A673 (cell line): ENCODE results near the gene NCAPG2. TPM values are rescaled to one million over a fixed set of nuclear protein-coding genes. Genes with fewer than 3 reads are reported as not detected.
A peak's percentile ranks its signal among the peaks of the same experiment; 100 is the strongest.

Experiments
- BruUV-seq: library from RNA; stranded (reverse); fragments of 400-500 nt; replicated peaks from 2 replicates; lab custom pipeline; 2021; lab: Mats Ljungman, UMichigan
- CTCF ChIA-PET: fragments of 300-600 bp; sonication (Branson Sonifier 250); formaldehyde crosslinking; loops from one replicate; lab custom pipeline; 2022; ENCODE audit warnings: antibody characterized with exemption; lab: Charles Lee
- POLR2A ChIA-PET: fragments of 300-600 bp; sonication (Branson Sonifier 250); formaldehyde crosslinking; loops from one replicate; lab custom pipeline; 2022; ENCODE audit warnings: antibody characterized with exemption; ENCODE audit not compliant: low non-redundant PET; lab: Charles Lee
- DNase-seq: peaks from one replicate; pipeline ENCODE4 v3.0.0-alpha.2; 2015; ENCODE audit warnings: low spot score
- H3K27ac ChIP-seq: fragments of 200-600 bp; sonication (generic); 2 replicates; pipeline ENCODE4 v1.5.1; 2016; ENCODE audit warnings: mixed run types, low read depth, mild to moderate bottlenecking, mixed read lengths, antibody characterized with exemption, low read length; ENCODE audit not compliant: poor library complexity, severe bottlenecking
- H3K27me3 ChIP-seq: fragments of 200-600 bp; sonication (generic); replicated peaks from 2 replicates; pipeline ENCODE4 v1.6.1; 2017; ENCODE audit warnings: mixed run types, low read depth, mild to moderate bottlenecking, mixed read lengths, antibody characterized with exemption, low read length; ENCODE audit not compliant: insufficient read depth, poor library complexity
- H3K36me3 ChIP-seq: fragments of 200-600 bp; sonication (generic); 2 replicates; pipeline ENCODE4 v1.6.1; 2016; ENCODE audit warnings: mixed run types, mild to moderate bottlenecking, mixed read lengths, antibody characterized with exemption, low read length; ENCODE audit not compliant: insufficient read depth, poor library complexity, severe bottlenecking
- H3K4me1 ChIP-seq: fragments of 200-600 bp; sonication (generic); 2 replicates; pipeline ENCODE4 v1.6.1; 2017; ENCODE audit warnings: mixed run types, mild to moderate bottlenecking, mixed read lengths, antibody characterized with exemption, low read length; ENCODE audit not compliant: insufficient read depth, poor library complexity, severe bottlenecking
- H3K4me3 ChIP-seq: fragments of 200-600 bp; sonication (generic); 2 replicates; pipeline ENCODE4 v1.5.1; 2016; ENCODE audit warnings: low read depth, mixed run types, mild to moderate bottlenecking, mixed read lengths, low read length; ENCODE audit not compliant: poor library complexity, severe bottlenecking
- H3K9me3 ChIP-seq: fragments of 200-600 bp; sonication (generic); 2 replicates; pipeline ENCODE4 v1.6.1; 2016; ENCODE audit warnings: mixed run types, low read depth, mild to moderate bottlenecking, mixed read lengths, antibody characterized with exemption, low read length; ENCODE audit not compliant: poor library complexity, severe bottlenecking
- CTCF ChIP-seq: fragments of 300-800, 200-600 bp; sonication (generic); conservative IDR thresholded peaks from 2 replicates; pipeline ENCODE4 v1.5.1; 2017; ENCODE audit warnings: low read depth, mild to moderate bottlenecking, antibody characterized with exemption, low read length, moderate library complexity, mixed read lengths
- EZH2 ChIP-seq: fragments of 200-600 bp; sonication (generic); IDR thresholded peaks from 2 replicates; pipeline ENCODE4 v1.6.1; 2017; ENCODE audit warnings: borderline replicate concordance, low read depth, mild to moderate bottlenecking, mixed read lengths, antibody characterized with exemption, low read length; ENCODE audit not compliant: poor library complexity, severe bottlenecking
- intact Hi-C: fragments of 100-400 bp; cut with micrococcal nuclease; formaldehyde crosslinking; loops from one replicate; pipeline ENCODE4 v1.10.0; 2022; ENCODE audit not compliant: unreplicated experiment
- total RNA-seq: library from RNA; stranded (reverse); gene quantifications from 2 replicates; pipeline ENCODE4 v1.2.3, GENCODE V29; 2021

NCAPG2 gene
- total RNA-seq, 1 experiment from 2014 or later, result 127 TPM

- BruUV-seq, result no TSS peak
- peak; percentile 73 for DNase-seq
- Histone ChIP-seq H3K4me3 (no peak overlapping the region), H3K27me3 (no peaks in the 10 kb centered on the region), H3K36me3 (peaks cover 79% of the 10 kb centered on the region), H3K27ac (no peak overlapping the region), H3K9me3 (no peaks in the 10 kb centered on the region), H3K4me1 (no peaks in the 10 kb centered on the region)
- POLR2A ChIA-PET, result interaction anchor here (0.8 kb wide), 1 partner anchor 281 kb away, joined by 3 read pairs; no protein-coding TSS in a partner anchor
- CTCF ChIA-PET, result interaction anchor here (1.2 kb wide), 1 partner anchor 281 kb away, joined by 8 read pairs; no protein-coding TSS in a partner anchor
- peak; percentile 61 for TF ChIP-seq CTCF
- no peak for TF ChIP-seq EZH2
- intact Hi-C loops, result loop anchor here (5.0 kb wide), 1 partner anchor 281 kb away; no protein-coding TSS in a partner anchor
Measured at GRCh38 chr7:158695726-158696452, 8.7 kb downstream of the NCAPG2 start.

GRCh38 chr7:158695056-158695455, 9.5 kb downstream of the NCAPG2 start:
- Histone ChIP-seq H3K9me3 (no peaks in the 10 kb centered on the region), H3K27ac (no peak overlapping the region), H3K4me1 (no peaks in the 10 kb centered on the region), H3K36me3 (peaks cover 77% of the 10 kb centered on the region), H3K27me3 (no peaks in the 10 kb centered on the region), H3K4me3 (no peak overlapping the region)
- ChIA-PET POLR2A (no interaction called here), CTCF (no interaction called here)
- BruUV-seq, result no TSS peak
- no peak for DNase-seq
- TF ChIP-seq EZH2, result no peak
- TF ChIP-seq CTCF, result no peak
- intact Hi-C loops, result loop anchor here (5.0 kb wide), 1 partner anchor 282 kb away; no protein-coding TSS in a partner anchor

- Histone ChIP-seq H3K4me1 (no peaks in the 10 kb centered on the region), H3K27me3 (no peaks in the 10 kb centered on the region), H3K4me3 (no peak overlapping the region), H3K27ac (no peak overlapping the region), H3K36me3 (peaks cover 78% of the 10 kb centered on the region), H3K9me3 (no peaks in the 10 kb centered on the region)
- TF ChIP-seq CTCF (no peak), EZH2 (no peak)
- ChIA-PET CTCF (no interaction called here), POLR2A (no interaction called here)
- BruUV-seq, result no TSS peak
- DNase-seq, result no peak
- intact Hi-C loops, result loop anchor here (5.0 kb wide), 1 partner anchor 283 kb away; no protein-coding TSS in a partner anchor
Measured at GRCh38 chr7:158694650-158695049, 10.0 kb downstream of the NCAPG2 start.
